Thoracic aorta (tissue), 2 donors: ENCODE measurements around the gene LTF. TPM values are rescaled to one million over a fixed set of nuclear protein-coding genes. Genes with fewer than 3 reads are reported as not detected.

Experiments used
- ATAC-seq: fragments of 150-250 bp; one replicate; pipeline ENCODE4 v1.8.0; 2017; ENCODE audit warnings: low read depth; ENCODE audit not compliant: insufficient number of reproducible peaks, low FRiP score
- DNase-seq: peaks from one replicate; pipeline ENCODE4 v3.0.0-alpha.2; 2020; ENCODE audit warnings: low spot score
- H3K27ac ChIP-seq, 2 donors: fragments of 200-600 bp; sonication (generic); 1 replicate in 1 of 2; 2 replicates in 1 of 2; pipeline ENCODE4 v1.5.1; 2016; ENCODE audit warnings: mild to moderate bottlenecking in 2 of 2, moderate library complexity in 2 of 2
- H3K27me3 ChIP-seq: fragments of 200-600 bp; sonication (generic); replicated peaks from 2 replicates; pipeline ENCODE4 v1.6.0; 2016; ENCODE audit warnings: mild to moderate bottlenecking; ENCODE audit not compliant: insufficient read depth
- H3K36me3 ChIP-seq: fragments of 200-600 bp; sonication (generic); one replicate; pipeline ENCODE4 v1.5.1; 2016
- H3K4me1 ChIP-seq, 2 donors: fragments of 200-600 bp; sonication (generic); 1 replicate in 1 of 2; 2 replicates in 1 of 2; pipeline versions ENCODE4 v1.5.1 to v1.6.0; 2016; ENCODE audit warnings: low read depth in 2 of 2, mild to moderate bottlenecking in 1 of 2; ENCODE audit not compliant: control insufficient read depth in 1 of 2
- H3K4me3 ChIP-seq: fragments of 200-600 bp; sonication (generic); 2 replicates; pipeline ENCODE4 v1.5.1; 2016; ENCODE audit warnings: mild to moderate bottlenecking
- H3K9me3 ChIP-seq: fragments of 200-600 bp; sonication (generic); 2 replicates; pipeline ENCODE4 v1.5.1; 2016
- CTCF ChIP-seq: fragments of 200-600 bp; sonication (generic); IDR thresholded peaks from one replicate; pipeline ENCODE4 v1.5.1; 2019; ENCODE audit warnings: antibody characterized with exemption
- total RNA-seq, 2 donors: library from RNA; depleted of rRNA; stranded (reverse); fragments of >200 nt; gene quantifications; one replicate each; pipeline versions ENCODE4 v1.1.0 to v1.2.3, GENCODE V29; 2016

The LTF gene
- total RNA-seq, 2 donors from 2014 or later = 0.28 to 3.0 TPM

- Histone ChIP-seq H3K27ac (no peak overlapping the region), H3K27me3 (no peaks in the 10 kb centered on the region), H3K4me3 (no peak overlapping the region), H3K9me3 (no peaks in the 10 kb centered on the region), H3K4me1 (peaks cover 4 to 10% of the 10 kb centered on the region in 2 donors), H3K36me3 (no peaks in the 10 kb centered on the region)
- ATAC-seq (no peak), DNase-seq (no peak)
- TF ChIP-seq CTCF = no peak
Measured at GRCh38 chr3:46466273-46466672, 1.6 kb upstream of the LTF start.

- no peak for TF ChIP-seq CTCF
- H3K9me3 ChIP-seq = no peaks in the 10 kb centered on the region
- H3K4me1 ChIP-seq = peaks cover 4 to 10% of the 10 kb centered on the region in 2 donors
- H3K4me3 ChIP-seq = no peak overlapping the region
- no peak overlapping the region for H3K27ac ChIP-seq
- no peak for DNase-seq
- H3K36me3 ChIP-seq = no peaks in the 10 kb centered on the region
- no peaks in the 10 kb centered on the region for H3K27me3 ChIP-seq
- no peak for ATAC-seq
Measured at GRCh38 chr3:46465196-46465520, 453 bp upstream of the LTF start.

GRCh38 chr3:46463868-46464241, 850 bp downstream of the LTF start:
- DNase-seq (no peak), ATAC-seq (no peak)
- no peak for TF ChIP-seq CTCF
- Histone ChIP-seq H3K27me3 (no peaks in the 10 kb centered on the region), H3K4me1 (peaks cover 4 to 10% of the 10 kb centered on the region in 2 donors), H3K9me3 (no peaks in the 10 kb centered on the region), H3K27ac (no peak overlapping the region), H3K36me3 (no peaks in the 10 kb centered on the region), H3K4me3 (no peak overlapping the region)

GRCh38 chr3:46463120-46463867, 1.4 kb downstream of the LTF start:
- Histone ChIP-seq H3K36me3 (no peaks in the 10 kb centered on the region), H3K4me1 (peaks cover 4 to 10% of the 10 kb centered on the region in 2 donors), H3K27me3 (no peaks in the 10 kb centered on the region), H3K27ac (no peak overlapping the region), H3K9me3 (no peaks in the 10 kb centered on the region), H3K4me3 (no peak overlapping the region)
- ATAC-seq = no peak
- TF ChIP-seq CTCF = no peak
- DNase-seq = no peak

- Histone ChIP-seq H3K36me3 (no peaks in the 10 kb centered on the region), H3K9me3 (no peaks in the 10 kb centered on the region), H3K27me3 (no peaks in the 10 kb centered on the region), H3K4me3 (no peak overlapping the region), H3K4me1 (peaks cover 4 to 10% of the 10 kb centered on the region in 2 donors), H3K27ac (no peak overlapping the region)
- no peak for DNase-seq
- no peak for ATAC-seq
- no peak for TF ChIP-seq CTCF
Measured at GRCh38 chr3:46462511-46462910, 2.2 kb downstream of the LTF start.
